OCI-LY3 (cell line): Measurements from ENCODE around the gene DOCK4.

Experiments
- EZH2phosphoT487 ChIP-seq: fragments of 200-600 bp; shearing (Covaris generic); IDR thresholded peaks from 2 replicates; pipeline ENCODE4 v1.6.1; 2018; ENCODE audit warnings: antibody characterized with exemption, mixed run types, low read depth
- TF ChIP-seq, protein P1 (sequence below): fragments of 200-600, 300-600 bp; sonication (generic); IDR thresholded peaks from 2 replicates; pipeline ENCODE4 v1.5.1; 2014; ENCODE audit warnings: antibody characterized with exemption, low read length, low read depth

DNA sequence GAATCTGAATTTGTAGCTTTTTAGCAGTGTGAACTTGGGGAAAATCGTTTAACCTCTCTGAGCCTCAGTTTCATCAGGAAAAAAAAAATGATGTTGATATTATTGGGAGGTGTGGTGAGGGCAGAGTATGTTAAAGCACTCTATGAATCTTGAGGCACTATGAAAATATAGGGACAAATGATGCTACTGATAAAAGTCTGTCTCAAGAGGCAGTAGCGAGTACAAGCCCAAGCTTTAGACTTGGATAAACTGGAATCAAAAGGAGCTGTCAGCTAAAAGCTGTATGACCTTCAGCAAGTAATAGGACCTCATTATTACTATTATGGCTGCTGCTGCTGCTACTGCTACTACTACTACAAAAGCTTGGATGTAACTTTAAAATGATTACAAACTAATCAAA is 8.7 kb upstream of the DOCK4 start:
- TF ChIP-seq, protein P1, sequence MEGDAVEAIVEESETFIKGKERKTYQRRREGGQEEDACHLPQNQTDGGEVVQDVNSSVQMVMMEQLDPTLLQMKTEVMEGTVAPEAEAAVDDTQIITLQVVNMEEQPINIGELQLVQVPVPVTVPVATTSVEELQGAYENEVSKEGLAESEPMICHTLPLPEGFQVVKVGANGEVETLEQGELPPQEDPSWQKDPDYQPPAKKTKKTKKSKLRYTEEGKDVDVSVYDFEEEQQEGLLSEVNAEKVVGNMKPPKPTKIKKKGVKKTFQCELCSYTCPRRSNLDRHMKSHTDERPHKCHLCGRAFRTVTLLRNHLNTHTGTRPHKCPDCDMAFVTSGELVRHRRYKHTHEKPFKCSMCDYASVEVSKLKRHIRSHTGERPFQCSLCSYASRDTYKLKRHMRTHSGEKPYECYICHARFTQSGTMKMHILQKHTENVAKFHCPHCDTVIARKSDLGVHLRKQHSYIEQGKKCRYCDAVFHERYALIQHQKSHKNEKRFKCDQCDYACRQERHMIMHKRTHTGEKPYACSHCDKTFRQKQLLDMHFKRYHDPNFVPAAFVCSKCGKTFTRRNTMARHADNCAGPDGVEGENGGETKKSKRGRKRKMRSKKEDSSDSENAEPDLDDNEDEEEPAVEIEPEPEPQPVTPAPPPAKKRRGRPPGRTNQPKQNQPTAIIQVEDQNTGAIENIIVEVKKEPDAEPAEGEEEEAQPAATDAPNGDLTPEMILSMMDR: no peak
- no peak for TF ChIP-seq EZH2phosphoT487
